HepG2 (cell line): Measurements from ENCODE around the gene PLA2R1. TPM values are rescaled to one million over a fixed set of nuclear protein-coding genes. Genes with fewer than 3 reads are reported as not detected.
A peak's percentile ranks its signal among the peaks of the same experiment; 100 is the strongest.

Experiments used
- ATAC-seq: fragments of 200-7000 bp; cut with Tn5 transposase; 3 replicates; pipeline ENCODE4 v1.9.1; 2020; ENCODE audit warnings: mild to moderate bottlenecking, moderate library complexity
- BruUV-seq: library from RNA; stranded (reverse); fragments of 400-500 nt; replicated peaks from 2 replicates; lab custom pipeline; 2021; lab: Mats Ljungman, UMichigan
- CTCF ChIA-PET: fragments of 300-600 bp; formaldehyde crosslinking; extraction: SDS; loops from one replicate; lab custom pipeline; 2021; ENCODE audit warnings: low total read pairs, inconsistent platforms, low intra/inter-chr PET ratio; lab: Yijun Ruan, JAX
- POLR2A ChIA-PET: fragments of 350-600 bp; sonication (Branson Sonifier 250); formaldehyde crosslinking; loops from one replicate; lab custom pipeline; 2020; ENCODE audit warnings: antibody characterized with exemption, inconsistent platforms; lab: Yijun Ruan, JAX
- DNase-seq: peaks from one replicate; pipeline ENCODE4 v3.0.0-alpha.2; 2015; ENCODE audit warnings: low spot score
- FAIRE-seq: peaks from 3 replicates; lab custom pipeline; 2011; peaks lifted over from hg19 to GRCh38; lab: Jason Lieb, UNC
- H2AFZ ChIP-seq: one replicate; pipeline ENCODE4 v1.6.1; 2011; ENCODE audit warnings: low read length, inconsistent platforms
- H3K27ac ChIP-seq: fragments of 300-600 bp; 3 replicates; pipeline ENCODE4 v1.8.0; 2011; ENCODE audit warnings: mixed run types, mild to moderate bottlenecking, mixed read lengths, low read length, inconsistent platforms; ENCODE audit not compliant: insufficient read depth; ENCODE audit errors: extremely low read length
- H3K27me3 ChIP-seq, 2 experiments: fragments of 200-600 bp in 1 of 2; 2 replicates in 1 of 2; 3 replicates in 1 of 2; pipeline versions ENCODE4 v1.6.0 to v1.8.0; 2011; ENCODE audit warnings: low read length in 2 of 2, mild to moderate bottlenecking in 2 of 2, moderate library complexity in 2 of 2, inconsistent platforms in 1 of 2; ENCODE audit not compliant: insufficient read depth in 2 of 2, control insufficient read depth in 1 of 2
- H3K36me3 ChIP-seq, 2 experiments: fragments of 200-600 bp in 1 of 2; replicated peaks in 1 of 2; 2 replicates in 1 of 2; 3 replicates in 1 of 2; pipeline versions ENCODE4 v1.5.1 to v1.8.0; 2011; ENCODE audit warnings: low read length in 2 of 2, inconsistent platforms in 1 of 2; ENCODE audit not compliant: insufficient read depth in 2 of 2, control insufficient read depth in 1 of 2
- H3K4me1 ChIP-seq: 2 replicates; pipeline ENCODE4 v1.5.1; 2012; ENCODE audit warnings: low read length, inconsistent platforms; ENCODE audit not compliant: insufficient read depth
- H3K4me2 ChIP-seq: 2 replicates; pipeline ENCODE4 v1.6.0; 2011; ENCODE audit warnings: low read depth, low read length, inconsistent platforms
- H3K4me3 ChIP-seq, 3 experiments: fragments of 200-600 bp in 1 of 3; sonication (generic), shearing (Covaris generic) in 1 of 3; replicated peaks in 1 of 3; 2 replicates each; pipeline ENCODE4 v1.5.1; 2011 to 2016; ENCODE audit warnings: low read length in 3 of 3, inconsistent platforms in 2 of 3, low read depth in 2 of 3, mild to moderate bottlenecking in 2 of 3, control low read depth in 1 of 3, mixed read lengths in 1 of 3; ENCODE audit not compliant: insufficient read depth in 1 of 3
- H3K79me2 ChIP-seq: one replicate; pipeline ENCODE4 v1.6.1; 2011; ENCODE audit warnings: low read length, inconsistent platforms; ENCODE audit not compliant: insufficient read depth
- H3K9ac ChIP-seq: 2 replicates; pipeline ENCODE4 v1.6.0; 2011; ENCODE audit warnings: mild to moderate bottlenecking, low read depth, low read length, inconsistent platforms; ENCODE audit not compliant: insufficient read depth
- H3K9me3 ChIP-seq: 2 replicates; pipeline ENCODE4 v1.5.1; 2012; ENCODE audit warnings: mild to moderate bottlenecking, low read length
- H4K20me1 ChIP-seq: 2 replicates; pipeline ENCODE4 v1.6.0; 2011; ENCODE audit warnings: inconsistent platforms, mild to moderate bottlenecking, low read length, moderate library complexity; ENCODE audit not compliant: insufficient read depth
- CEBPB ChIP-seq: IDR thresholded peaks from 2 replicates; pipeline ENCODE4 v1.6.1; 2011; ENCODE audit warnings: low read depth, low read length, improper control_type of control experiment, borderline replicate concordance
- FOSL2 ChIP-seq: sonication (generic); formaldehyde crosslinking; IDR thresholded peaks from 2 replicates; pipeline ENCODE4 v1.4.0; 2020; ENCODE audit warnings: missing genetic modification reagents
- HNRNPK ChIP-seq: fragments of 200-400 bp; formaldehyde crosslinking; IDR thresholded peaks from 2 replicates; pipeline ENCODE4 v1.6.1; 2018; ENCODE audit warnings: low read length, low read depth, moderate library complexity, mild to moderate bottlenecking; ENCODE audit not compliant: poor library complexity, severe bottlenecking
- KDM6A ChIP-seq: IDR thresholded peaks from 2 replicates; pipeline ENCODE4 v1.6.1; 2016; ENCODE audit warnings: low read depth
- KLF11 ChIP-seq: IDR thresholded peaks from 2 replicates; pipeline ENCODE4 v1.6.1; 2016; ENCODE audit warnings: missing compliant biosample characterization
- MAX ChIP-seq: IDR thresholded peaks from 2 replicates; pipeline ENCODE4 v1.6.1; 2012; ENCODE audit warnings: inconsistent platforms
- MXD1 ChIP-seq: sonication (generic); formaldehyde crosslinking; IDR thresholded peaks from 2 replicates; pipeline ENCODE4 v1.4.0; 2020; ENCODE audit warnings: mild to moderate bottlenecking, missing genetic modification reagents
- PHF5A ChIP-seq: IDR thresholded peaks from one replicate; pipeline ENCODE4 v1.6.1; 2018; ENCODE audit warnings: low read depth, missing genetic modification reagents; ENCODE audit not compliant: unreplicated experiment
- PRDM15 ChIP-seq: sonication (generic); formaldehyde crosslinking; IDR thresholded peaks from 2 replicates; pipeline ENCODE4 v1.4.0; 2020; ENCODE audit warnings: missing genetic modification reagents
- ZNF230 ChIP-seq: sonication (generic); formaldehyde crosslinking; IDR thresholded peaks from 2 replicates; pipeline ENCODE4 v1.4.0; 2020; ENCODE audit warnings: mild to moderate bottlenecking, missing genetic modification reagents
- ZNF232 ChIP-seq: sonication (generic); formaldehyde crosslinking; IDR thresholded peaks from 2 replicates; pipeline ENCODE4 v1.4.0; 2020; ENCODE audit warnings: missing genetic modification reagents, borderline replicate concordance
- ZNF816 ChIP-seq: sonication (generic); formaldehyde crosslinking; IDR thresholded peaks from 2 replicates; pipeline ENCODE4 v1.8.0; 2022; ENCODE audit warnings: missing genetic modification reagents, mild to moderate bottlenecking, borderline replicate concordance
- WGBS: methylation state at CpG from one replicate; pipeline ENCODE4 v1.1.6; 2017; ENCODE audit warnings: low lambda C conversion rate; 5-methylcytosine and 5-hydroxymethylcytosine counted together
- in situ Hi-C: cut with HindIII; loops from 2 replicates; pipeline ENCODE4 v1.10.0; 2017; ENCODE audit warnings: low pct_unique_long_range_greater_than_20kb; ENCODE audit not compliant: extremely low pct_ligation_motif_present
- intact Hi-C: fragments of 100-400 bp; cut with micrococcal nuclease; formaldehyde crosslinking; loops from one replicate; pipeline ENCODE4 v1.10.0; 2022; ENCODE audit not compliant: unreplicated experiment
- polyA plus RNA-seq, 8 experiments: library from polyadenylated mRNA; depleted of rRNA in 3 of 8; stranded (reverse) in 7 of 8; unstranded in 1 of 8; fragments of >200 nt; fragmentation: Illumina TruSeq in 4 of 8; extraction: Trizol in 4 of 8; gene quantifications; 2 replicates each; pipeline versions ENCODE4 v1.2.1 to v1.2.3, GENCODE V29; 2011 to 2016; ENCODE audit warnings: low read depth in 4 of 8, missing spikeins in 1 of 8, mixed read lengths in 1 of 8; ENCODE audit not compliant: insufficient read depth in 1 of 8
- total RNA-seq, 5 experiments: library from RNA; depleted of rRNA; stranded (reverse); fragments of >200 nt; fragmentation: Illumina TruSeq; extraction: Trizol; gene quantifications; 2 replicates each; pipeline ENCODE4 v1.2.3, GENCODE V29; 2016; ENCODE audit warnings: low read depth in 1 of 5

PLA2R1 gene
- total and polyA plus RNA-seq, 2 of the 13 experiments (the other 11 are each of a cell fraction or from before 2014, with no cell fraction given): not detected

GRCh38 chr2:159895258-159896065 is 167.0 kb downstream of the PLA2R1 start:
- DNase-seq (no peak), FAIRE-seq (no peak), ATAC-seq (no peak)
- BruUV-seq: no TSS peak
- Histone ChIP-seq H3K27me3 (peaks cover 0 to 10% of the 10 kb centered on the region in 2 experiments; a peak in 2 of 5 replicates), H4K20me1 (no peaks in the 10 kb centered on the region), H3K9me3 (no peaks in the 10 kb centered on the region), H3K4me1 (peaks cover 39% of the 10 kb centered on the region), H2AFZ (no peak overlapping the region), H3K27ac (no peak overlapping the region), H3K36me3 (no peaks in the 10 kb centered on the region), H3K4me3 (no peak overlapping the region), H3K79me2 (no peaks in the 10 kb centered on the region), H3K9ac (no peak overlapping the region), H3K4me2 (no peak overlapping the region)
- in situ Hi-C loops (no loop called here), intact Hi-C loops (no loop called here)
- ChIA-PET POLR2A (no interaction called here), CTCF (no interaction called here)
- no peak for TF ChIP-seq FOSL2 (CRISPR knock-in tag)
- TF ChIP-seq CEBPB: peak; percentile 24; the same call in 1 of the 2 replicates
- 39% methylated on average over 4 of the region's 4 CpGs for WGBS

GRCh38 chr2:159894145-159894838 is 168.1 kb downstream of the PLA2R1 start:
- POLR2A ChIA-PET: no interaction called here
- peak overlapping the region; percentile 60 for H3K4me2 ChIP-seq
- H3K4me1 ChIP-seq: peaks cover 39% of the 10 kb centered on the region
- no peaks in the 10 kb centered on the region for H3K9me3 ChIP-seq
- no peaks in the 10 kb centered on the region for H4K20me1 ChIP-seq
- H3K36me3 ChIP-seq: no peaks in the 10 kb centered on the region
- no peak overlapping the region for H3K27ac ChIP-seq
- H3K9ac ChIP-seq: no peak overlapping the region
- H3K27me3 ChIP-seq: peaks cover 0 to 10% of the 10 kb centered on the region in 2 experiments; a peak in 2 of 5 replicates
- no peaks in the 10 kb centered on the region for H3K79me2 ChIP-seq
- peak; percentile 79 for ATAC-seq
- H2AFZ ChIP-seq: no peak overlapping the region
- FAIRE-seq: no peak
- WGBS: 28% methylated on average over 7 of the region's 8 CpGs
- DNase-seq: no peak
- intact Hi-C loops: no loop called here
- CTCF ChIA-PET: no interaction called here
- no TSS peak for BruUV-seq
- no peak overlapping the region for H3K4me3 ChIP-seq
- in situ Hi-C loops: no loop called here
- TF ChIP-seq KDM6A (CRISPR knock-in tag) (no peak), MAX (0 out of 2 replicates have a peak, but pooled peaks have one; percentile 27), PRDM15 (CRISPR knock-in tag) (no peak), MXD1 (CRISPR knock-in tag) (no peak), ZNF816 (no peak), ZNF230 (CRISPR knock-in tag) (no peak), KLF11 (CRISPR knock-in tag) (no peak), ZNF232 (CRISPR knock-in tag) (no peak), HNRNPK (no peak), PHF5A (no peak)
